T-helper 9 cell (primary cell): ENCODE measurements around the gene SLC25A41.

ENCODE experiments used
- DNase-seq: peaks from one replicate; pipeline ENCODE4 v3.0.0-alpha.2; 2020

SLC25A41 gene

DNA sequence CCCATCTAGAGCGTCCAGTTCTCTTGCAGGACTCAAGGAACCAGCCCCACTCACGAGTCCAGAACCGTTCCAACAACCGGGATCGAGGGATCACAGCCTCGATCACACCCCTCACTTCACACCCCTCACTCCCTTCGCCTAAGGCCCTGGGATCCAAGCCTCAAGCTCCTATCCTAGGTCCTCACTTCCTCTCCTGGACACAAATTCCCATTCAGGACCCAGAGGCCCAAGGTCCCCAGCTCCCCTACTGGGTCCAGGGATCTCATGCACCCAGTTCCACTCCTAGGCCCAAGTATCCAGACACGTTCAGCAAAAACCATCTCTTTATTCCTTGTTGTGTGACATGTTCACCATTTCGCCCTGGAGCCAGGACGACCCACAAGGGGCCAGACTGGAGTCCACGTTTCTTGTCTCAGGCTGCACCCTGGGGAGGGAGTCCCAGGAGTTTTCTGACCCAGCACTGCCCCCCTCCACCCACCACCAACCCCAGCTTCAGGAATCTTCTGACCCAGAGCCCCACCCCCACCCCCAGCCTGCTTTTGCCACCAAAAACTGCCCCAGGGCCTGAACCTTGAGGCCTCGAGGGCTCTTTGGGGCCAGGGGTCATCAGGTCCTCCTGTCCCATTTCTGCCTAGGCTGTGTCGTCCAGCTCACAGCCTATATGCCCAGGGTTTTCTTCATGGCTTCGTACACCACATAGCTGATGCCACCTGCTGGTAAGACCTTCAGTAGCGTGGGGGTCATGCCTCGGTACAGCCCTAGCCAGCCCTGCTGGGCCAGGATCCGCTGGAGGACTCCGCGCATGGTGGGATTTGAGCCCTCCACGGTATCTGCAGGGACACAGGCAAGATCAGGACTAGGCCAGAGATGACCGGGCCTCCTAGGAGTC is 7.6 kb downstream of the SLC25A41 start:
- DNase-seq: no peak

DNA sequence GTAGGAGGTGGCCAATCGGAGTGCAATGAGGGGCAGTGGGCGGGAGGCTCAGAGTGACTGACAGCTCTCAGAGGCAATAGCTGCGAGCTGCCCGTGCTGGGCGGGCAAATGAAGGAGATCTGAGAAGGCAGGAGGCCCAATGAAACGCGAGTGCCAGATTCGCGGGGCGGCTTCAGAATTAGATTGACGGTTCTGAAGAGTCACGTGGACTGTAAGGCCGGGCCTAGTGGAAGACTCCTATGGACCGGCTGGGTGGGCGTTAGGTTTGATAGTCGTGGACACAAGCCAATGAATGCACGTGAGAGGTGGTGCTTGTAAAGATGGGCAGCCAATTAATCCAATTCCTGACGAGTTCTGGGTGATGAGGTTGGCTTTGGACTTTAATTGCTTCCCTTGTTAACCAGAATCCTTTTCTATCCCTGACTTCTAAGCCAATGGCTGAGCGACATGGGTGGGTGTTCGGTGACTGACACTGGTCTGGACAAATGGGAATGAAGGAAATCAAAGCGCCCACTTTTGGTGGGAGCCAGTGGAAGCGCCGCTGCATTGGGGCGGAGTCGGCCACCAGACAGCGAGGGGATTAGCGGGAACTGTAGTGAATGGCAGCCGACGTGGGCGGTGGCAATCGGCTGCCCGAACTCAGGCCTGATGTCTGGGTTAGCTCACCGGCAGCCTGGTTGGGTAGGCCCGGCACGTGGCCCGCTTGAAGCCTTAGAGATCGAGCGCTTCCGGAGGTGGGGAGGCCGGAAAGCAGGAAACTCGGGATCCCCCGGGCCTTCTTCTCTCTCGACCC is 8.4 kb downstream of the SLC25A41 start:
- peak; percentile 96 for DNase-seq

DNA sequence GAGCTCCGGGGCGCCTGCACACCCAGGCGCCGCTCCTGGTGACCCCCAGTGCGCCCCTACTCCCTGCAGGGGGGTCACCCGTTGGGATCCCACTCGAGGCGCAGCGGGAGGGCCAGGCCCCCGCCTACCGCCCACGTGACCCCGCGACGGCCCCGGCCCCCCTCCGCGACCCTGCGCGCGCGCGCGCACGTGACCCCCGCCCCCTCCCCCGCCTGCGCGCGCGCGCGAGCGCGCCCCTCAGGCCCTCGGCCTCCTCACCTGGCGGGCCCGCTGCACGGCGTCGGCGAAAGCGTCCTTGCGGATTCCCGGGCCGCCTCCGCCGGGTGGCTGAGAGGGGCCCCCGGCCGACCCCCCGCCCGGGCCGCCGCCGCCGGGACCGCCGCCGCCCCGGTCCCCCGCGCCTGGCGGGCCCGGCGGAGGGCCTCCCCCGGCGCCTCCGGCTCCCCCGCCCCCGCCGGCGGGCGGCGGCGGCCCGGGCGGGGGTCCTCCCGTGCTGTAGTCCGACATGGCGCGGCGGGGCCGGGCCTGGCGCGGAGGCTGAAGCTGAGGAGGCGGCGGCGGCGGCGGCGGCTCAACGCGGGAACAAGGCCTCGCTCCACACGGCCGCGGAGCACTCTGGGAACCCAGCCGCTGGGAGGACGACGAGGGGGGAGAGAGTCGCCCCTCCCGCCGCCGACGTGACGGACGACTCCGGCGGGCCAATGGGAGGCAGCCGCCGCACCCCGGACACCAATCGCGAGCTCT is 9.2 kb downstream of the SLC25A41 start, which contains the start of gene KHSRP:
Gene KHSRP, minus strand, starts transcription at position 617 of the 744 bp plus-strand sequence. Its CDS starts 110 bp downstream, at position 507.
- peak; percentile 18 for DNase-seq

DNA sequence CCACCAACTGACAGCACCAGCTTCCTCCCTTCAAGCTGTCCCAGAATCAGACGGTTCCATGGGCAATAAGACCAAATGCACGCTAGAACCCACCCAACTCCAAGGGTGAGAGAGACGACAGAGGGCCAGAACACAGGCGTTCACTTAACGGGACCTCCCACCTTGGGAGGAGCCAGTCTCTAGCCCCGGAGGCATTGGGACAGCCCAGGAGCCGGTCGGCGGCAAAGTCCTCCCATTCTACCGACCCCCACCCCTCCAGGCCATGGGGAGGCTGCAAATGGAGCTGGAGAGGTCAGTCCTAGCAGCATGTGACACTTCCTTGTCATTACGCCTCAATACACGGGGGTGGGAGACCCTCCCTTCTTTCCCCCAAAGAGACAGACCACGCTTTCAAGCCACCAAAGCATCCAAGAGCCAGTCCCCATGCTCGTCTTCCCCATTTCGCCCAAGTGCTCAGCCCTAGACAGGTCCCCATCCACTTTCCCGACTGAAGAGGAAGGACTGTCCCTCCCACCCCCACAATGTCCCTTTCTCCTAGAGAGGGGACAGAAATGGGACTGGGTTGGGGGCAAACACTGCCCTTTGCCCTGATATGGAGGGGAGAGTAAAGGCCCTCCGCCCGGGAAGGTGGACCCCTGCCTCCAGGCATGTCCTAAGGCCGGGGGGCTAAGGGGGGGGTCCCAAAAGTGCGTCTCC is 9.9 kb downstream of the SLC25A41 start:
- DNase-seq: no peak

DNA sequence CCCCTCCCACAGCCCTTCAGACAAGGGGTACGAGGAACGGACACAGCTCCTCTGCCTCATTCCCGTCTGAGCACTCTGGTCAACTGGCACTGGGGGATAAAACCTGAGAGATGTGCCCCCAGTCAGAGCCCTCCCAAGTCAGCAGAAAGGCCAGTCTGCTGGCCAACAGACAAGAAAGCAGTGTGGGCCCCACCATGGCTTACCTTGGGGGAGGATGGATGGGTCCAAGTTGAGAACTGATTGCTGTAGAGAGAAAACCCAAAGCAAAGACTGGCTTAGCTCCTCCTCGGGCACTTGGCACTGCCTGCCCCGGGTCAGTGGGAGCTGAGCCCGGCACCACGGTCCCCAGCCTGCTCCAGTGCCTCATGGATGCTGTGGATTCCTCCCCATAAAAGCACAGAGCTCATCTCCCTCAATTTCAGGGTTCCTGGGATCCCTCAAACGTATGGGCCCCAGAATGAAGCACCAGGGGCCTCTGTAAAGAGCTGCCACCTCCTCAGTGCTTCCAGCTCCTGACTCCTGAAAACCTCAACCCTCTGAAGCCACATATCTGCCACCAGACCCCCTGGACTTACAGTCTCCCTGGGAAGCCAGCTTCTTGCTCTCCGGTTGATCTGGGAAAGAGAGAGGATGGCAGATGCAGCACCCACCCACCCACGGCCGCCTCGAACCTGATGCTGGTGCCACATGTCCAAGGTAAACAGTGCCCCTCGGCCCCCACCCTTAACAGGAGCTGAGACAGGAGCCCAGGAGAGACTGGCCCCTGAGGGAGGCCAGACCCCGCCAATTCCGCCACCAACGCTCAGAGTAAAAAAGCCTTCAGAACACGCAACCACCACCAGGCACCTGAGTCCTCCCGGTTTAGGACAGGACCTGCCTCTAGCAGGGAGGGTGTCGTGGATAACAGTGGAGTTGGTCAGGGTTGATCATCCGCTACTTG is 12.2 kb downstream of the SLC25A41 start:
- DNase-seq: no peak

DNA sequence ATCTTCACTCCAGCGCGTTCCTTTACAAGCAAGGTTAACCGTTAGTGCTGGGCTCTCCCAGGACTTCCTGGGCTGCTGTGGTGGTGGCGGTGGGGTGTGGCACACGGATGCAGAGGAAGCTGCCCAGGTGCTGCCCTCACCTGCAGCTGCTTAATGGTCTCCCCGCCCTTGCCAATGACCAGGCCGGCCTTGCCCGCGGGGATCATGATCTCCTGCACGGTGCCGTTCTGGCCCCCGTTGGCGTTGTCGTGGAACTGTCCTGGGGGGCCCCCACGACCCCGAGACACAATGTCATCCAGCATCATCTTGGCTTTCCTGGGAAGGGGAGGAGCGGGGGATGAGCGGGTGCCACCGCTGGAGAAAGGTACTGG is 15.0 kb downstream of the SLC25A41 start:
- no peak for DNase-seq

DNA sequence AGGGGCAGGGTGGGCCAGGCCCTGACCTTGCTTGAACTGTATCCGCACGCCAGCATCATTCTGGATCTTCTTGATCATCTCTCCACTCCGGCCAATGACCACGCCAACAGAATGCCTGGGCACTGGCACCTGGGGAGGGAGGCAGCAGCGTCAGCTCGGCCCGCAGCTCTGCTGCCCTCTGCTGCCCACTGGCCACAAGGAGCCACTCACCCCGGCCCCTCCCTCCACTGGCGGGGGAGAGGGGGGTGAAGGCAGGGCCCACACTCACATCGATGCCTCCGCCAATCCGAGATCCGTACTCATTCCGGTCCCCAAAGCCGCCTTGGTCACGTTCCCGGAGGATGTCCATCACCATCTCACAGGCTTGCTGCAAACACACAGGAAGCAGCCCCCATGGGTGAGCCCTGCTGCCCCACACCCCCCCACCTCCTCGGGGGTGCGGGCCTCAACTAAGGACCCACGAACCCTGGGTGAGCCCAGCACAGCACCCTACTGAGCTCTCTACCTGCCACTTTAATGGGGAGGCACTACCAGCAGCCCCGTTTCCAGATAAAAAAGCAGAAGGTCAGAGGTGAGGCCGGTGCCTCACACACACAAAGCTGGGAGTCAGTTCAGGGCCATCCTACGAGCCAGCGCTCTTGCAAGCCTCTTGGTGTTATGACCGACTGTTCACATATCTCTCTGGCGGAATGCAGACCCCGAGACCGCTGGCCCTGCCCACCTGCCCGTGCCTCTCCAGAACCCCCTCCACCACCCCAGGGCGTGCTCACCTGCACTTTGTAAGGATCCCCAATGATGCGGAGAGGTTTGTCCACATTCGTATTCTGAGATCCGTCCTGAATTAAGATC is 15.6 kb downstream of the SLC25A41 start:
- DNase-seq: no peak

DNA sequence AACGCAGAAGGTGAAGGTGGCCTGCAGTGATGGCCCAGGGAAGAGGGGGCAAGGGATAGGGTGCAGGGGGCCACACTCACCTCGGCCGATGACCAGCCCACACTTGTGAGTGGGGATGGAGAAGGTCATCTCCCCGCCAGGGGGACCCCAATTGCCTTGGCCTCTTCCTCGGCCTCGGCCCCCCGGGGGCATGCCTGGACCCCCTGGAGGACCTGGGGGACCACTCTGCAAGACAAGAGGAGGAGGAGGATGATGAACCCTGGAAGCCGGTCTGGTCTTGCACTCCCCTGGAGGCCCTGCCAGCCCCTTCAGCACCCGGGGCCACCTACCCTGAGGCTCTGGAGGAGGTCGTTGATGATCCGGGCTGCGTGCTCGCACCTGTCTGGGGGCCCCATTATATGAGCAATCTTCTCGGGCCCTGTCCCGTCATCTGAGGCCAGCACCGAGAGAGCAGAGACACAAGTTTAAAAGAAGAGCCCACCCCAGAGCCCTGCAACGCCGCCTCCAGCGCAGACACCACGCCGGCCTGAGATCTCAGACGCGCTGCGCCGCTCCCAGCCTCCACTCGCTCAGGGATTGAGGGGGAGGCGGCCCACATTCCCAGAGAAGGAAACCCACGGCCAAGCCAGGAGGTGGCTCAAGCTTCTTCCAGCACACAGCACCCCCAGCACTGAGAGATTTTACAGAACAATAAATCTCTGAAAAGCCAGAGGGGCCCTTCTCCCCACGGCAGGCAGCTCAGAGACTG is 16.7 kb downstream of the SLC25A41 start:
- DNase-seq: no peak

DNA sequence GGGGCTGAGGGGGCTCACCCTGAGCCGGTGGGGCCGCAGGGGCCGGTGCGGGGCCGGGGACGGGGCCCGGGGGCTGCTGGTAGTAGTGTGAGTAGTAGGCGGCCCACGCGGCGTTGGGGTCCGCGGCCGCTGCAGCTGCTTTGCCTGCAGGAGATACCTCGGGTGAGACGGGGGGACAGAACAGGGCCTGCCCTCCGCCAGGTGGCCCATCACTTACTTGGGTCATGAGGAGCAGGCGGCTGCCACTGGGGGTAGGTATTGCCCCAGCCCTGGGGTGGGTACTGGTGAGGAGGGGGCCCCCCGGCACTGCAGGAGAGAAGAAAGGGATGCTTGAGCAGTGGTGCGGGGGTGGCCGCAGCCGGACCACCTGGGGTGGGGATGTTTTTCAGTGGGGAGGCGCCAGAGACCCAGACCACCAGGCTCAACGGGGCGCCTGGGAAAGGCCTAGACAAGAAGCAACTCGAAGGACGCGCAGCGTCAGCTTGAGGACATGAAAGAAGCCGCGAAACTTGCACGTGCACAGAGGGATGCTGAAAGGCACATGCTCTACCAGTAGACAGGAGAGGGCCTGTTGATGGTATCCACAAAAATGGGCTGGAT is 17.9 kb downstream of the SLC25A41 start:
- DNase-seq: no peak

DNA sequence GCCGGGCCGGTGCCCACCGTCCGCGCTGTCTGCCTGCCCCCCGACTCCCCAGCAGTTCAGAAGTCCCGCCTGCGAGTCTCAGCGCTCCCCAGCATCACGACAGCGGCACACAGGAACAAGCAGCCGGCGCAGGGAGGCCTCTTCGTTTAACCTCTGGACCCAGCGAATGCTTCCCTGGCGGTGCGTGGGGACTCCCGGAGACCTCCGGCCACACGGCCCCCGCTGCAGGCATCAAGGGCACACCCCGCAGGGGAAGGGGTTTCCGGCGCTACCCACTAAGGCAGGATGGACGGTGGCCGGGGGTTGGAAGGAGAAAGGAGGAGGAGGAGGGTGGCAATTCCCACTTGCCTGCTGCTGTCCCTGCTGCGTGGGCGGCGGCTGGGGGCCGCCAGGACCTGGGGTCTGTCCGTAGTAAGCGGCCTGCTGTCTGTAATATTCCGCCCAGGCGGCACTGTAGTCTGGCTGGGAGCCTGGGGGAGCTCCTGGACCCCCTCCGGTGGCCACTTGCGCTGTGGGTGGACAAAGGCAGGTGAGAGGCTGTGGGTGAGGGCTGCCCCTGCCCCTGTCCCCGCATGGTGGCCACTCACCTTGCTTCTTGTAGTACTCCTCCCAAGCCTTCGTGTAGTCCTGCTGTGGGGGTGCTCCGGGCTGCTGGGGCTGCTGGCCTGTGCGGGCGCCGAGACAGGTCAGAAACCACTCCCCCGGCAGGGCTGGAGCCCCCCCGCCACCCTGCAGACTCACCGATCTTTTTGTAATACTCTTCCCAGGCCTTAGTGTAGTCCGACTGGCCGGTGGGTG is 18.6 kb downstream of the SLC25A41 start:
- no peak for DNase-seq

DNA sequence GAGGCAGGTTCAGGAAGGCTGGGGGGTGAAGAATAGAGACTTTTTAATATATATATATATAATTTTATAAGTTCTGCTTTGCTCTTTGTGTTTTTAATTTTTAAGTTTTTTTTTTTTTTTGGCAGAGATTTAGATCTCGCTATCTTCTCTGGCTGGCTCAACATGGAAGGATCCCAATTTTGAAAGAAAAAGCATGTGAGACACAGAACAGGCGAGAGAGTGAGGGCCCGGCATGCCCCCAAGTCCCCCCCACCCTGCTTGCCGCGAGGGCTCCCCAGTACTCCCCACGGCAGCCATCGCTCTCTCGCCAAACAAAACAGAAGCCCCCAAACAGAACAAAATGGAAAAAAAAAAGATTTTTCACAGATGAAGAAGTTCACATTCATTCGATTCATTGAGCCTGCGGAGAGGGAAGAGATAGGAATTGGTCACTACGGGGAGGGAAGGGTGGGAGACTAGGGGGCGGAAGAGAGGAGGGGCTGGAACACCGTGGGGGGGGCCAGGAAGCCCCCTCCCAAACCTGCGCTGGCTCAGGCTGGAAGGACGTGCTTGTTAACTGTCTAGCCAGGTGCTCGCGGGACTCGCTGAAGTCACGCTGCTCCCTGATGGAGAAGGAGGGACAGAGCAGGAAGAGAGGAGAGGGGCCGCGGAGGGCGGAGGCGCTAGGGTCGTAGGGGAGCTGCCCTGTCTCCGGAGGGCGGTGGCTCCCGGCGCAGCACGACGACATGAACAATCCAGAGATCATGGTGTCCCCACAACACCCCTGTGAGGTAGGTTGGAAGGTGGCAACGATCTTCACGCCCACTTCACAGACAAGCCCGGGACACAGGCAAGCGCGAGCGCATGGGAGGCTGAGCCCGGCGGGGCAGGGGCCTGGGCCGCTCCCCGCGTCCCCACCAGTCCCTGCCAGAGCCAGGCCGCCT is 19.6 kb downstream of the SLC25A41 start:
- DNase-seq: no peak

DNA sequence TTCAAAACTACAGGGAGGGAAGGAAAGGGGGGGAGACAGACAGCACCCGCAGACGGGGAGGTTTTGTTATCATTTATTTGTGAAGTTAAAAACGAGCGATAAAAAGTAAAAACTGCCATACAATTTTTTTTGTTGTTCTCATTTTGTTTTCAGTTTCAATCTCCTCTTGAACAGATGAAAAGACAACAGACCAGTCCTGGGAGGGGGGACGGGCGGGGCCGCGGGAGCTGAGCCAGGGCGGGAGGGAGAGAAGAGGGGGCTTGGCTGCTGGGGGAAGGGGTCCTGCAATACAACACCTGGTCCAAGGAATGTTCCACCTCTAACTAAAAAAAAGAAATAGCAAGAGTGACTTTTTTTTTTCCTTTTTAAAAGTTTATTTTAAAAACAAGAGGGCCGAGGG is 20.3 kb downstream of the SLC25A41 start:
- no peak for DNase-seq

DNA sequence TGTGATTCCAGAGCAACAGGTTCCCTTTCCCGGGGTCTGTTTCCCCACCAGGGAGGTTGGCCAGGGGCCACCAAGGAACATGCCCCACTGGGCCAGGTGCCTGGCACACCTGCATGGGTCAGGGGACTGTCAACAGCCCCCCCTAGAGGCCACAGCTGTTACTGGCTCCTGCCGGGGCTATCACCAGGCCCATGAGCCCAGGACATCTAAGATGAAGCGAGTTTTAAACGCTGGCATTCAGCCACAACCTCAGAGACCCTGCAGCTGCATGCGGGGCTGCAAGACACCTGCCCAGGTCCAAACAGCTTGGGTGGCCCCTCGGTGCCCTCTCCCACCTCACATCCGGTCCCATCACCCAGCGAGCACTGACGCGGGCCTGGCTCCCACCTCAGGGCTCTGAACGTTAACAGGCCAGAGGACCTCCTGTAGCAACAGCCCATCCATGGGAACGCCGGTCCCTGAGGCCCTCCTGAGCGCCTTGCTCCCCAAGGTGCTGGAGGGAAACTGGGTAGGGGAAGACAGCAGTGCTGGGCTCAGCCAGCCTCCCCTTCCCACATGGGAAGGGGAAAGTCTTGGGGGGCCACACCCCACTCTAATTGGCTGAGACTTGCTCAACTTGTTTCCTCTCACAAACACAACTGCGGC is 21.0 kb downstream of the SLC25A41 start:
- peak; percentile 40 for DNase-seq

DNA sequence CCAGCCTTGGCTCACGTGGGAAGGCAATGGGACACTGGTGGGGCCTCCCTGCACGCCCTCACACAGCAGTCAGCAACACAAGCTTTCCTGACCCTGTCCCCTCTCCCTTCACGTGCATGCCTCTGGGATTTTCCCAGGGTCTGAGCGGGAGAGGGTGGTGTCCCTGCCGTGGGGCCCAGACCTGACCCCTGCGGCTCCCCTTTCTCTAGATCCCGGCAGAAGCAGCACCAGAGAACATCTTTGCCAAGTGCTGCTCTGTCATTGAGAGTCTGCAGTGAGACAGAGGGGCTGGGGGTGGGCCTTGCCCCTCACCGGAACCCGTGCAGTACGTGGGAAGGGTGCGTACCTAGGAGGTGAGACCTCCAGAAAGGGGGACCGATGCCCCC is 21.5 kb downstream of the SLC25A41 start:
- no peak for DNase-seq

DNA sequence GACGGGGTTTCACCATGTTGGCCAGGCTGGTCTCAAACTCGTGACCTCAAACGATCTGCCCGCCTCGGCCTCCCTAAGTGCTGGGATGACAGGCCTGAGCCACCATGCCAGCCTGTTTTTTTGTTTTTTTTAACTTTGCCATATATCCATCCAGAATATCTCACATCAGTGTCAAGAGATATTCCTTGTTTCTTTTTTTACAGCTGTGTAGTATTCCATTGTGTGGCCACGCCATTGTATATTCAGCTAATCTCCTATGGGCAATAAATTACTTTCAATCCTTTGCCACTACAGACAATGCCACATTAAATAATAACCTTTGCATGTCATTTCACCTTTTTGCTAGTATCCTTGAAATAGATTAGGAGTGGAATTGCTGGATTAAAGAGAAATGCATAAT is 24.2 kb downstream of the SLC25A41 start:
- no peak for DNase-seq

DNA sequence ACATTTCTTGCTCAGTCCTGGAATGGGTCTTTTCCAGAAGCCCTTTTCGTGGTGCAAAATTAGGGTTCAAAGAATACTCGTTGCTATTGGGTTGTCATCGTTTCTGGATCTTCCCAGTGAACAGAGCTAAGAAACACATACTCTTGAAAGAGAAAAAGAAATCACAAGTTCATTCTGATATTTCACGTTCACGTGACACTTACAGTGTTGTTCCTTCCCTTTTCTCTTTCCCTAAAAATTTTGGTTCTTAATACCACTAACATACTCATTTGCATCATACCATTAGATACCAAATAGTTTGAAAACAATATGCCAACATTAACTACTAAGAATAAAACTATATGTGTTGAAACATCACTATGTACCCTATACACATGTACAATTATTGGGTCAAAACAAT is 27.2 kb downstream of the SLC25A41 start:
- DNase-seq: no peak
